22Rv1 (cell line): ENCODE data around the gene FARP1.

ENCODE experiments used
- CTCF ChIP-seq: fragments of 450-650 bp; IDR thresholded peaks from 2 replicates; pipeline ENCODE4 v1.5.1; 2017; ENCODE audit warnings: mild to moderate bottlenecking
- ZFX ChIP-seq: fragments of 450-650 bp; IDR thresholded peaks from 2 replicates; pipeline ENCODE4 v1.6.1; 2017; ENCODE audit warnings: antibody characterized with exemption, borderline replicate concordance

- TF ChIP-seq CTCF (no peak), ZFX (no peak)
Measured at GRCh38 chr13:98228661-98229341, 85.9 kb downstream of the FARP1 start.
